Measurements from ENCODE around the gene ORC6.

DNA sequence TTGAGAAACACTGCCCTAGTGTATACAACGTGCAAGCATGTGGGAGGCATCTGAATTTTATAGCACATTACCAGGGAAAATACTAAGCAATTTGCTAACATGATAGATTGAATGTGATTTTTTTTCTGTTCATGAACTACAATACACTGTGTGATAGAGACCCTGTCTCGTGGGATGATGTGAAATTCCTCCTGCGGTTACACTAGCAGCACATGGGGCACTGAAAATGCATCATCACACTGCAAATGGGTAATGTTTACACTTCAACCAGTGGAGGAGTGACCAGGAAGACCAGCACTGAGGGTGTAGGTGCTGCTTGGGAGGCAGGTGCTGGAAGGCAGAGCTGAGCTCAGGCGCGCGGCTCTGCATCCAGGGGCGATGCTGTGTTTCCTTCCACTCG, 28.8 kb downstream of the ORC6 start:
- TF ChIP-seq, protein P1, sequence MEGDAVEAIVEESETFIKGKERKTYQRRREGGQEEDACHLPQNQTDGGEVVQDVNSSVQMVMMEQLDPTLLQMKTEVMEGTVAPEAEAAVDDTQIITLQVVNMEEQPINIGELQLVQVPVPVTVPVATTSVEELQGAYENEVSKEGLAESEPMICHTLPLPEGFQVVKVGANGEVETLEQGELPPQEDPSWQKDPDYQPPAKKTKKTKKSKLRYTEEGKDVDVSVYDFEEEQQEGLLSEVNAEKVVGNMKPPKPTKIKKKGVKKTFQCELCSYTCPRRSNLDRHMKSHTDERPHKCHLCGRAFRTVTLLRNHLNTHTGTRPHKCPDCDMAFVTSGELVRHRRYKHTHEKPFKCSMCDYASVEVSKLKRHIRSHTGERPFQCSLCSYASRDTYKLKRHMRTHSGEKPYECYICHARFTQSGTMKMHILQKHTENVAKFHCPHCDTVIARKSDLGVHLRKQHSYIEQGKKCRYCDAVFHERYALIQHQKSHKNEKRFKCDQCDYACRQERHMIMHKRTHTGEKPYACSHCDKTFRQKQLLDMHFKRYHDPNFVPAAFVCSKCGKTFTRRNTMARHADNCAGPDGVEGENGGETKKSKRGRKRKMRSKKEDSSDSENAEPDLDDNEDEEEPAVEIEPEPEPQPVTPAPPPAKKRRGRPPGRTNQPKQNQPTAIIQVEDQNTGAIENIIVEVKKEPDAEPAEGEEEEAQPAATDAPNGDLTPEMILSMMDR (IDR thresholded peaks at IDR 0.05) = no peak
- TF ChIP-seq POLR2A (IDR thresholded peaks at IDR 0.05) (no peak), POLR2AphosphoS5 (IDR thresholded peaks at IDR 0.05) (no peak)
